Activated T-cell treated with anti-CD3 and anti-CD28 coated beads for 4 hours (primary cell): Measurements from ENCODE around the gene ANK2.

Experiments used
- DNase-seq: peaks from one replicate; pipeline ENCODE4 v3.0.0-alpha.2; 2020

The ANK2 gene

GRCh38 chr4:113293043-113293560 lies 243.6 kb downstream of the ANK2 start:
- DNase-seq: no peak

DNA sequence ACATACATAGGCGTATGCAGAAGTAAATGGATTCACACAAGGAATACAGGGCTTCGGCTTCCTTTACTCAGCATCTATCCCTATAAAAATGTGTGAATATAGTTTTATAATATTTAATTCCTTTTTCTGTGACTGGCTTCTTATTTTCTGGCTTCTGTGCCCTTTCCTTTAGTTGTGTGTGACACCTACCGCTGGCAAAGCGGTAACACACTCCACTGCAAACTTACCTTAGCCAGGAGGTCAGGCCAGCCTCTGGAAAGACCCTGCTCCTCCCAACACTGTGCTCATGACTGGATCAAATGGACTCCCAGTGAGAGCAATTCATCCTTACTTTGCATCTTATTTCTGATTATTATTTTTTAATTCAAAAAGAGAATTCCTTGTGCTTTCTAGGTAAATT lies 244.2 kb downstream of the ANK2 start:
- no peak for DNase-seq

DNA sequence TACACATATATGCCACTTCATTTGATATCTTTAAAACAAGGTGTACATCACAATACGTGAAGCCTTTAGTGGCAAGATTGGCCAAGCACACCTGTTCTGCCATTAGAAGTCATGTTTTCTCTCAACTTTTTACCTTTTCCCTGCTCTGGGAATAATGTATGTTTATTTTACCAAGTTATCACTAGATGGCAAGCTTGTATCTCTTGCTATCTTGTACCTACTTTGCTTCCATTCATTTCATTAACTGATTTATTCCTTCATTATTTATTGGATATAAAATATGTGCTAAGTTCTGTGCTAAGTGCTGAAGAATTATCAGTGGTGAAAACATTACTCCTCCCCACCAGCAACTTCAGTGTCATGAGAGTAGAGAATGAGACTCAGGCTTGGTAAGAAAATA lies 245.5 kb downstream of the ANK2 start:
- no peak for DNase-seq

DNA sequence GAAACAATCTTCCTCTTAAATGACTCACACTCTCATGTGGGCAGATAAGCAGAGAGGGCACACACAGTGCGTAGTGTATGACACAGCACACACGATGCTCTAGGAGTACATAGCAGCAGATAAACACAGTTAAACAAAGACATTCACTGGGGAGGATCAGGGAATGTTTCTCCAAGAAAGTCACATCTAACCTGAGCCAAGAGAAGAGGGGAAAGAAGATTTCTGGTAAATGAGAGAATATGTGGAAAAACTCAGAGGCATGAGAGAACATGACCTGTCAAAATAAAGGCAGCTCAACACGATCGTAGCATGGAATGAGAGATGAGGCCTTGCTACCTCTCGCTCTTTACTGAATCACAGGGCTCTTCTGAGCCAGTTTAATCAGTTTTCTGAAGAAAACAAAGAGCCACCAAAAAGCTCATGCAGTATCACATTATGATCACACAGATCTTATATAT lies 251.0 kb downstream of the ANK2 start:
- no peak for DNase-seq

- no peak for DNase-seq
Observed at GRCh38 chr4:113302051-113302450, 252.6 kb downstream of the ANK2 start.

DNA sequence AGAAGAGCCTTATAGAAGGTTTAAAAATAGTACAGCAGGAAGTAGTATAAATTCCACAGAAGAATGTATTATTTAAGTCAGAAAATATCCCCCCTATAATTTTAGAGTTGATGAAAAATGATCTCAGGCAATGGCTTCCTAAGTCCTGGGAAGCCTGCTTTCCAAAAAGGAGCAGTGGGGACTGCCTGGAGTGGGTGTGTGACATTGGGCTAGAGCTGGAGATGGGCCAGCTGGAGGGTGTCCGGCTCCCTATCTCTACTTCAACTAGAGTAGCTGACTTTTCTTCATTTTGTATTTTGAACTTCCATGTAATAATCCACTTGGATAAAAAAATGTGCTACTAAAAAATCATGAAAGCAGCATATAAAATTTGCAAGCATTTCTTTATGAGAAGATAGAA lies 253.9 kb downstream of the ANK2 start:
- no peak for DNase-seq

GRCh38 chr4:113311047-113311446 lies 261.6 kb downstream of the ANK2 start:
- no peak for DNase-seq

DNA sequence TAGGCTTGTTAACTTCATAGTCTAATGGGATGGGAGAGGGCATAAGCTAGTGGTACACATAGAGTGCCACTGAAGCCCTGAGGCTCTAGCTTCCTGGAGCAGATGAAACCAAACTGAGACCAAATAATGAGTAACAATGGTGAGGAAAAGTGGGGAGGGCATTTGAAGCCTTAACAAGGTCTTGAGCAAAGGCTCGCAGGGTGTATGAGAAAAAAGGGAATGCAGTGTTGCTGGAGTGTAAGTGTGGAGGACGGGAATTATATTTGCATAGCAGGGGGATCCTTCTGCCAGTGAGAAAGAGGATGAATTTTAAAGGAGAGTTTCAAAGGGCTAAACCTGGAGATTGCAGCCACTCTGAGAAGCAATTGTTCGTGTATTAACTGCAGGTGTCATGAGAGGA lies 263.1 kb downstream of the ANK2 start:
- no peak for DNase-seq

GRCh38 chr4:113314426-113314825 lies 265.0 kb downstream of the ANK2 start:
- no peak for DNase-seq

GRCh38 chr4:113316879-113317278 lies 267.4 kb downstream of the ANK2 start:
- no peak for DNase-seq

DNA sequence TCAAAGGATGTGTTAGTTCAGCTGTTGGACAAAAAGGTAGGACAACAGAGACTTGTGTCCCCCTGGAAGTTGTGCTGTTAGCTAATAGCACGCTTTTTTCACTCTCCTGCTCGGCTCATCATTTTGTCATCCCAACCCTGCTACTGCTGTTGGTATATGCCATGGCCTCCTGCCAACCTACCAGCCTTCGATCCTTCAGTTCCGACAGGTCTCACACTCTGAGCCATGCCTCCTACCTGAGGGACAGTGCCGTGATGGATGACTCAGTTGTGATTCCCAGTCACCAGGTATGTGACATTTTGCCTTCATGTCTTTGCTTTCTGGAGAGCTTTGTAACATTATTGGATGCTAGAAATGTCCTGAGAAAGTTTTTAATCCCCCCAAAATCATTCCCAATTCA lies 268.1 kb downstream of the ANK2 start:
- no peak for DNase-seq

DNA sequence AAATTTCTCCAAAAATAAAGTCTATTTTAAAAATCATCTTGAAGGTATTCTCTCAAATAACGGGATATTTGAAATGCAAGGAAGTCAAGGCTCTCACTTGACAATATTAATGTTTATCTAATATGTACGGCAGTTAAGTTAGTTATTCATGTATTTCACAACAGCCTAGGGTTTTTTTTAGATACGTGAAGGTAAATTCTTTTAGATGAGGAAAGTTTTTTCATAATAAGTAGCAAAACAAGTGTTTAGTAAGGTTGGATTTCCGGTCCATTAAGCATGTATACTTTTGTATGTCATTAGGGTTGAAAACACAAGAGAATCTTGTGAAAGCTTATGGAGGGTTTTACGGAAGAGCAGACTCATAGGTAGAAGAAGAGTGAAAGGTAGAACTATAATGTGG lies 273.3 kb downstream of the ANK2 start:
- DNase-seq: no peak

- no peak for DNase-seq
Observed at GRCh38 chr4:113325876-113326615, 276.6 kb downstream of the ANK2 start.

- DNase-seq: no peak
Observed at GRCh38 chr4:113327494-113327893, 278.0 kb downstream of the ANK2 start.

DNA sequence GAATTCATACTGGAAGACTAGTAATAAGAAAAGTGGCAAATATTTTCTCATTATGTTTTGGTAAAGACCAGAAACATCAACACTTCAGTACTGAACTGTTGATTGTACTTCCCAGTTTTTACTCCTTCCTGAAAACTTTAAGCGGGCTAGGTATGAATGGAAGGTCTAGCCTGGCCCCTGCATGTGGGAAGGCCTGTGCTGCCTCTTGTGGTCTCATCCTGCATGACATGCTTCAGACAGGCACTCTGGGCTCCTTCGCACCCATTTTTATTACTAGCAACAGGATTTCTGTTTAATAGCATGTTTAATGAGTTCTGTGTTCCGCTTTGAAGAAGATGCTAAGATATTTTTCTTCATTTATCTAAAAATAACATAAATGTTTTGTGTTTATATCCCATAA lies 279.1 kb downstream of the ANK2 start:
- no peak for DNase-seq

DNA sequence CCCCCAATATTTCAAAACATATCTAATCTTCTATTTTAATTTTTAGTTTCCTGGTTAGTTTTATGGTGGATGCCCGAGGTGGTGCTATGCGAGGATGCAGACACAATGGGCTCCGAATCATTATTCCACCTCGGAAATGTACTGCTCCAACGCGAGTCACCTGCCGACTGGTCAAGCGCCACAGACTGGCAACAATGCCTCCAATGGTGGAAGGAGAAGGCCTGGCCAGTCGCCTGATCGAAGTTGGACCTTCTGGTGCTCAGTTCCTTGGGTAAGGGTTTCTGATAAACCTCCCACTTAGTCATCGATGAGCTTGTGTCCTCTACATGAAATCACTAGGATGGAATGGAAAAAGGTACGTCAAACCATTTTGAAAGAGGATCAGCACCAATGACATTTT lies 280.7 kb downstream of the ANK2 start:
- no peak for DNase-seq

GRCh38 chr4:113331811-113332210 lies 282.4 kb downstream of the ANK2 start:
- no peak for DNase-seq

GRCh38 chr4:113332701-113333100 lies 283.2 kb downstream of the ANK2 start:
- DNase-seq: no peak

GRCh38 chr4:113335746-113336145 lies 286.3 kb downstream of the ANK2 start:
- DNase-seq: no peak

GRCh38 chr4:113336556-113336955 lies 287.1 kb downstream of the ANK2 start:
- no peak for DNase-seq

GRCh38 chr4:113339430-113339813 lies 290.0 kb downstream of the ANK2 start:
- DNase-seq: no peak

GRCh38 chr4:113344100-113344499 lies 294.6 kb downstream of the ANK2 start:
- no peak for DNase-seq

GRCh38 chr4:113347245-113347644 lies 297.8 kb downstream of the ANK2 start:
- DNase-seq: no peak

- DNase-seq: no peak
Observed at GRCh38 chr4:113349430-113349829, 300.0 kb downstream of the ANK2 start.

DNA sequence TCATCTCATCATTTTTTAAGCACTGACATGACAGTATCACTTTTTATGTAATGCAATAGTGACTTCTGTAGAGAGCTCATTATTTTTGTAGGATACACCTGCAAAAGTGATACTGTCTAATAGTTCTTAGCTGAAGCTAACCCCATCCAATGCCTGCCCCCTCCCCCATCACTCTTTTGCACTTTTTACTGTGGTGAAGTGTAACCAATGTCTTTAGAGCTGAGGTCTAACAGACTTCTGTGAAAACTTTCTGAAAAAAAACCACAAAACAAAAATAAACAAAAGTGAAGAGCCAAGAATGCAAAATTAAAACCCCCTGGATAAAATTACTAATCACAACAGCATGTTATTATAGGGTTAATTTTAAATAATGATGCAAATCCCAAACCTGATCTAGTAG lies 301.1 kb downstream of the ANK2 start:
- no peak for DNase-seq
